ENCODE data around the gene SLC12A7.

Gene SLC12A7

DNA sequence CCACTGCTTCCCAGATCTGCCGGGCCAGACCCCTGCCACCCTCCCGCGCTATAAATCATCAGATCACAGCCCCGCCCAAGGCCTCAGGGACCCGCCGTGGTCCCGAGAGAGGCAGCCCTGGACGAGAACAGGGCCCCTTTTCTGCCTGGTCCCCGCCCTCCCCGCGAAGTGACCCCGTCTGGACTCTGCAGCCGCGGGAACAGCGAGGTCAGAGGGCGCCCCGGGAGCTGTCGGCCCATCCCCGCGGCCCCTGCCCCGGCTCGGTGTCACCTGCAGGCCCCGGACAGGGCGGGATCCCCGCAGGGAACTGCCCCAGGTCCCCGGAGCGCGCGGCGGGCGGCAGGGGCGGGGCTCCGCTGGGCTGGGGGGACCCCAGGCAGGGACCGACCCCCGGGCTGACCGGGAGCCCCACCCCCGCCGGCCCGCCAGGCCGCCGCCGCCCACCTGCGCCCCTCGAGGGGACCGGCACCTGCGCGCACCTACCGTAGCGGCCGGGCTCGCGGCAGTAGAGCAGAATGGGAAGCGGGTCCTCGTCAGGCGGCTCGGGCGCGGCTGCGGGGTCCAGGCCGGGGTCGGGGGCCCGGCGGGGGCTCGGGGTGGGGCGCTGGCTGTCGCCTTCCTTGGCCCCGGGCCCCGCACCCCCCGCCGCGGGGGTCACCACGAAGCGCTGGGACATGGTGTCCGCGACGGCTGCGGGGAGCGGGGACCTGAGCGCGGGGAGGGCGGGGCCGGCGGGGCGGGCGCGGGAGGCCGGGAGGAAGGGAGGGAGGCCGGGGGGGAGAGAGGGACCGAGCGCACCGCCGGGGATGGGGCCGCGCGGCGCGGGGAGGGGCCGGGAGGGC is 43.5 kb upstream of the SLC12A7 start:
- peaks cover 37 to 42% of the 10 kb centered on the region in 2 donors for H3K27me3 ChIP-seq (ENCODE audit: control insufficient read depth in 1 of 2, insufficient read depth in 2 of 2, low read length in 2 of 2)
- H3K4me3 ChIP-seq (ENCODE audit: low read depth in 1 of 2, low read length in 2 of 2) = no peak overlapping the region
- peaks cover 2 to 10% of the 10 kb centered on the region in 2 donors for H3K9me3 ChIP-seq (ENCODE audit: control insufficient read depth in 1 of 2, low read length in 2 of 2)

DNA sequence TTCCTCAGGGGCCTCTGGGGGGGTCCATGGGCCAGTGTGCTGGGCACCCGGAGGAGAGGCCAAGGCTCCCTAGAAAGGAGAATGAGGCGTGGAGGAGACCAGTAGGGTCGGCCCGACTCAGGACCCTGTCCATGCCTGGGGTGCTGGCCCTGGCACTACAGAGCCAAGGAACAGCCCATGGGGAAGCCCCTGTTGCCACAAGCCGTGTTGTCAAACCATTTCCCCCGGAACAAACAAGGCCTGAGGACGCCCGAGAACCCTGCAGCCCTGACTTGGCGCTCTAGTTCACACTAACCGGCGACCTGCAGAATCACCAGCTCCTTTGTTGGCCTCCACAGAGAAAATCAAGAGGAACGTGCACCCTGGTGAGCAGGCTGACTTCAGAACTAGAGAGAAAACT is 41.6 kb upstream of the SLC12A7 start:
- peaks cover 0 to 4% of the 10 kb centered on the region in 2 donors for H3K4me1 ChIP-seq (ENCODE audit: control insufficient read depth in 1 of 2, insufficient read depth in 2 of 2, low read length in 2 of 2)
- no peaks in the 10 kb centered on the region for H3K36me3 ChIP-seq (ENCODE audit: control insufficient read depth in 1 of 2, insufficient read depth in 2 of 2, low read length in 2 of 2)
- peaks cover 37 to 42% of the 10 kb centered on the region in 2 donors for H3K27me3 ChIP-seq (ENCODE audit: control insufficient read depth in 1 of 2, insufficient read depth in 2 of 2, low read length in 2 of 2)
- H3K4me3 ChIP-seq (ENCODE audit: low read depth in 1 of 2, low read length in 2 of 2) = no peak overlapping the region
- peaks cover 2 to 10% of the 10 kb centered on the region in 2 donors for H3K9me3 ChIP-seq (ENCODE audit: control insufficient read depth in 1 of 2, low read length in 2 of 2)
- H3K27ac ChIP-seq (ENCODE audit: low read depth, low read length) = no peak overlapping the region
- H3K9ac ChIP-seq (ENCODE audit: low read depth in 1 of 2, low read length in 2 of 2) = no peak overlapping the region

More for the DNA sequence above, 43.5 kb upstream of the SLC12A7 start:
- peaks cover 0 to 4% of the 10 kb centered on the region in 2 donors for H3K4me1 ChIP-seq (ENCODE audit: control insufficient read depth in 1 of 2, insufficient read depth in 2 of 2, low read length in 2 of 2)
- no peak overlapping the region for H3K9ac ChIP-seq (ENCODE audit: low read depth in 1 of 2, low read length in 2 of 2)
- no peak overlapping the region for H3K27ac ChIP-seq (ENCODE audit: low read depth, low read length)
- H3K36me3 ChIP-seq (ENCODE audit: control insufficient read depth in 1 of 2, insufficient read depth in 2 of 2, low read length in 2 of 2) = no peaks in the 10 kb centered on the region

DNA sequence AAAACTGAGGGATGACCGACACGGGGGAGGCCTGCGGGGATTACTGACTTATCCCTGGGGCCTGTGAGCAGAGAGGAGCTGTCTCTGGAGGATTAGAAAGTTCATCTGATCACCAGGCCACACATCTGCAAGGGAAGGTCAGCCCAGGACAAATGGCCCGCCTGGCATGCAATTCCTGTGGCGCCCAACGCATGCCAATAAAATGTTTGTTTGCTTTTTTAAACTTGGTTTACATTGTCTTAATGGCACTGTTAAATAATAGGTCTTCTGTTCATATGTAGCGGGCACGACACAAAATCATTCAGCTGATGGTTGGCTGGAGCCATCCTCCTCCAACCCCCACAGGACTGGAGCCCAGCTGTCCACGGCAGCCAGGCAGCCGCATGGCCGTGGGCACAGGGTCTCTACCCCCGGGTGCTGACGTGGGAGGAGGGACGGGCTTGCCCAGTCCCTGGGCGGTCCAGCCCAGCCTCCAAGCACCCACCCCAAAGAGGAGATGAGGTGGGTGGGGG is 41.0 kb upstream of the SLC12A7 start:
- peaks cover 2 to 10% of the 10 kb centered on the region in 2 donors for H3K9me3 ChIP-seq (ENCODE audit: control insufficient read depth in 1 of 2, low read length in 2 of 2)
- H3K27ac ChIP-seq (ENCODE audit: low read depth, low read length) = no peak overlapping the region

DNA sequence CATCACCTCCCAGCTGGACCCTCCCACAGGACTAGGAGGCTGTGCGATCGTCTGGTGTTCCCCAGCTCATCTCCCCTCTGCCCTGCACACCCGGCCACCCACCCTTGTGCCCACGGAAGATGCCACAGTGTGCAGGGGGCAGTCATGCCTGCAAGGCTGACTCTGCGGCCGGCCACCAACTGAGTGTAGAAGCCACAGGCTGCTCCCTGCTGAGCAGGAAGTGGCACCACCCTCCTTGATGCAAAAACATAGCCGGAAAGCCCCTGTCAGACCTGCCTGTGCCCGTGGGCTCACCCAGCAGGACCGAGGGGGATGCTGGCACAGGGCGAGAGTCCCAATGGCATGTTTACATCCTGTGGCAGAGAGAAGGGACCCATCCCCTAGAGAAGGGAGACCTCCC is 40.3 kb upstream of the SLC12A7 start:
- Histone ChIP-seq H3K4me3 (ENCODE audit: low read depth in 1 of 2, low read length in 2 of 2) (no peak overlapping the region), H3K27me3 (ENCODE audit: control insufficient read depth in 1 of 2, insufficient read depth in 2 of 2, low read length in 2 of 2) (peaks cover 37% of the 10 kb centered on the region in 2 donors), H3K27ac (ENCODE audit: low read depth, low read length) (no peak overlapping the region), H3K9me3 (ENCODE audit: control insufficient read depth in 1 of 2, low read length in 2 of 2) (peaks cover 2 to 9% of the 10 kb centered on the region in 2 donors), H3K4me1 (ENCODE audit: control insufficient read depth in 1 of 2, insufficient read depth in 2 of 2, low read length in 2 of 2) (peaks cover 0 to 4% of the 10 kb centered on the region in 2 donors), H3K9ac (ENCODE audit: low read depth in 1 of 2, low read length in 2 of 2) (no peak overlapping the region), H3K36me3 (ENCODE audit: control insufficient read depth in 1 of 2, insufficient read depth in 2 of 2, low read length in 2 of 2) (no peaks in the 10 kb centered on the region)

More for the DNA sequence above, 41.0 kb upstream of the SLC12A7 start:
- H3K9ac ChIP-seq (ENCODE audit: low read depth in 1 of 2, low read length in 2 of 2) = no peak overlapping the region
- peaks cover 37 to 42% of the 10 kb centered on the region in 2 donors for H3K27me3 ChIP-seq (ENCODE audit: control insufficient read depth in 1 of 2, insufficient read depth in 2 of 2, low read length in 2 of 2)
- peaks cover 0 to 4% of the 10 kb centered on the region in 2 donors for H3K4me1 ChIP-seq (ENCODE audit: control insufficient read depth in 1 of 2, insufficient read depth in 2 of 2, low read length in 2 of 2)
- H3K4me3 ChIP-seq (ENCODE audit: low read depth in 1 of 2, low read length in 2 of 2) = no peak overlapping the region
- H3K36me3 ChIP-seq (ENCODE audit: control insufficient read depth in 1 of 2, insufficient read depth in 2 of 2, low read length in 2 of 2) = no peaks in the 10 kb centered on the region

DNA sequence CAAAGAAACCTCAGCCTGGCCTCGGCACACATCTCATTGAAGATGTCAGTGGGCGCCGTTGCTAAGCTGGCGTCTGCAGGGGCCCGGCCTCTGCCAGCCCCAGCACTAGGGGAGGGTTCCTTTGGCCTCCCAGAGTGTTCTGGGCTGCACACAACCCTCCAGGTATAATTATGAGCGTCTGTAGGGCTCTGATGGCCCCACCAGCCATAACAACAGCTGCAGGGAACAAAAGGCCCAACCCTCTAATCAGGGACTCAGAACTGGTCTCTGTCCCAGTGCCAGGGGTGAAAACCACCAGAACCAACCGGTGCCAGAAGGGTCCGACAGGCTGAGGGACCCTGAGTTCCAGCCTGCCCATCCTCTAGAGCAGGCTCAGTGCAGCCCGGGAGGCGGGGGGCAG is 39.5 kb upstream of the SLC12A7 start:
- H3K27me3 ChIP-seq (ENCODE audit: control insufficient read depth in 1 of 2, insufficient read depth in 2 of 2, low read length in 2 of 2) = peaks cover 29% of the 10 kb centered on the region in 2 donors
- peaks cover 0 to under 1% of the 10 kb centered on the region in 2 donors for H3K9me3 ChIP-seq (ENCODE audit: control insufficient read depth in 1 of 2, low read length in 2 of 2)
- H3K36me3 ChIP-seq (ENCODE audit: control insufficient read depth in 1 of 2, insufficient read depth in 2 of 2, low read length in 2 of 2) = no peaks in the 10 kb centered on the region
- H3K4me3 ChIP-seq (ENCODE audit: low read depth in 1 of 2, low read length in 2 of 2) = no peak overlapping the region
- no peak overlapping the region for H3K27ac ChIP-seq (ENCODE audit: low read depth, low read length)
- H3K9ac ChIP-seq (ENCODE audit: low read depth in 1 of 2, low read length in 2 of 2) = no peak overlapping the region
- peaks cover 0 to 4% of the 10 kb centered on the region in 2 donors for H3K4me1 ChIP-seq (ENCODE audit: control insufficient read depth in 1 of 2, insufficient read depth in 2 of 2, low read length in 2 of 2)

DNA sequence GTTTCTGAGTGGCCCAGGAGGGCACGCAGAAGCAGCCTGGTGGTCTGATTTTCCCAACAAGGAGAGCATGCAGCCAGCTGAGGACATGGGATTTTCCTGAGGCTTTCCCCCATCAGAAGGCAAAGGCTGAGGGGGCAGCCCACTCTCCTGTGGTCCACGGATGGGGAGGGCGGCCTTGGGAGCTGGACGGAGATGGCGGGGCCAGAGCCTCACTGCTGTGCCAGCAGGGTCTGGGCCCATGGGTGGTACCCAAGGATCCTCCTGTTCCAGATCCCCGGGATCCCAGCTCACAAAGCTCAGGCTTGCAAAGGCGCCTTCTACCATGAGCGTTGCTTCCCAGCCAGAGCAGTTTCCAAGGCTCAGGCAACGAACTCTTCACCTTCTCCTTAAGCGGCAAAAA is 39.0 kb upstream of the SLC12A7 start:
- H3K36me3 ChIP-seq (ENCODE audit: control insufficient read depth in 1 of 2, insufficient read depth in 2 of 2, low read length in 2 of 2) = no peaks in the 10 kb centered on the region
- peaks cover 25% of the 10 kb centered on the region in 2 donors for H3K27me3 ChIP-seq (ENCODE audit: control insufficient read depth in 1 of 2, insufficient read depth in 2 of 2, low read length in 2 of 2)

DNA sequence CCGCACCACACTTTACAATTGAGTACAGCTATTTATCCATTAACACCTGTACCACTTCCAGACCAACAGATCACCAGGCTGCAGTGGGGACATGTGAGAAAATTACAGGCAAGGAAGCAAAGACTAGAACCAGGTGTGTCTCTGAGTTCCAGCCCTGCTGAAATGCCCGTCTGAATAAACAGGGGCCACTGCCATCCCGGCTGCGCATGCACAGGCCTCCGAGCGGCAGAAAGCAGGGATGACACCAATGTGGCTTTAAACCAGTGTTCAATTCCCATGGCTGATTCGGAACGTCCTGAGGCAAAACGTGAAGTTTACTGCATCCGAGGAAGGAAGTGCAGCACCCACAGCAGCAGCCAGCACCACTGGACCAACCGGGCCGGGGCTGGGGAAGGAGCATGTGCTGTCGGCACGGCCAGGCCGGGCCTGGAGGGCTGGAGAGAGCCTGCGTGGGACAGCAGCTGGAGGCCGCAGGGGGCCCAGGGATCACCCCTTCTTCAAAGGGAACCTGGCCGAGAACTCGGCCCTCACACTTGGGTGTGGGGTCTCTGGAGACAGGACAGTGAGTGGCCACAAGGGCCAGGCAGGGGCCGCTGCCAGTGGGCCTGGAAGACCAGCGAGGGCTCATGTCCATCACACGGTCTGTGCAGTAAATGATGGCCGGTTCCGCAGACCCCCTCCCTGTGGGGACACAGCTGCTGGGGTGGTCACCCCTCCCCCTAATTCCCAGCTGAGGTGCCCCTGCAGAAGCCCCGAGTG is 33.0 kb upstream of the SLC12A7 start:
- Histone ChIP-seq H3K36me3 (ENCODE audit: control insufficient read depth in 1 of 2, insufficient read depth in 2 of 2, low read length in 2 of 2) (no peaks in the 10 kb centered on the region), H3K27me3 (ENCODE audit: control insufficient read depth in 1 of 2, insufficient read depth in 2 of 2, low read length in 2 of 2) (no peaks in the 10 kb centered on the region), H3K4me1 (ENCODE audit: control insufficient read depth in 1 of 2, insufficient read depth in 2 of 2, low read length in 2 of 2) (peaks cover 0 to 8% of the 10 kb centered on the region in 2 donors), H3K4me3 (ENCODE audit: low read depth in 1 of 2, low read length in 2 of 2) (no peak overlapping the region), H3K9me3 (ENCODE audit: control insufficient read depth in 1 of 2, low read length in 2 of 2) (no peaks in the 10 kb centered on the region), H3K27ac (ENCODE audit: low read depth, low read length) (no peak overlapping the region), H3K9ac (ENCODE audit: low read depth in 1 of 2, low read length in 2 of 2) (no peak overlapping the region)

More for the DNA sequence above, 39.0 kb upstream of the SLC12A7 start:
- no peak overlapping the region for H3K4me3 ChIP-seq (ENCODE audit: low read depth in 1 of 2, low read length in 2 of 2)
- H3K9ac ChIP-seq (ENCODE audit: low read depth in 1 of 2, low read length in 2 of 2) = no peak overlapping the region
- no peak overlapping the region for H3K27ac ChIP-seq (ENCODE audit: low read depth, low read length)
- H3K4me1 ChIP-seq (ENCODE audit: control insufficient read depth in 1 of 2, insufficient read depth in 2 of 2, low read length in 2 of 2) = peaks cover 0 to 4% of the 10 kb centered on the region in 2 donors
- H3K9me3 ChIP-seq (ENCODE audit: control insufficient read depth in 1 of 2, low read length in 2 of 2) = no peaks in the 10 kb centered on the region

DNA sequence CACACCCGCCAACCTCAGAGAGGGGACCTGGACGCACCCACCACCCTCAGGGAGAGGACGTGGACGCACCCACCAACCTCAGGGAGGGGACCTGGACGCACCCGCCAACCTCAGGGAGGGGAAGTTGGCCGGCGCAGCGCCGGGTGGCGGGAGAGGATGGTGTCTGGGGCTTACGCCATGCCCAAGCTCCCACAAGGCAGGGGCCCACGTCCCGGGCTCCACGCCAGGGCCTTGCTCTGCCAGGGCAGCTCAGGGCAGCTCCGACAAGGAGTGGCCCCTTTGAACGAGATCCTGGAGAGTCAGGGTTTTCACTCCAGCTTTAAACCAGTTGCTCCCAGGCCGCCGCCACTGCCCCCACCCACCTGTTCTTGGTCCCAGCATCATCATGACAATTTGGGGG is 32.2 kb upstream of the SLC12A7 start:
- no peaks in the 10 kb centered on the region for H3K36me3 ChIP-seq (ENCODE audit: control insufficient read depth in 1 of 2, insufficient read depth in 2 of 2, low read length in 2 of 2)
- no peaks in the 10 kb centered on the region for H3K9me3 ChIP-seq (ENCODE audit: control insufficient read depth in 1 of 2, low read length in 2 of 2)
- H3K9ac ChIP-seq (ENCODE audit: low read depth in 1 of 2, low read length in 2 of 2) = no peak overlapping the region
- no peak overlapping the region for H3K27ac ChIP-seq (ENCODE audit: low read depth, low read length)
- H3K4me3 ChIP-seq (ENCODE audit: low read depth in 1 of 2, low read length in 2 of 2) = no peak overlapping the region
- no peaks in the 10 kb centered on the region for H3K27me3 ChIP-seq (ENCODE audit: control insufficient read depth in 1 of 2, insufficient read depth in 2 of 2, low read length in 2 of 2)
- peaks cover 0 to 11% of the 10 kb centered on the region in 2 donors for H3K4me1 ChIP-seq (ENCODE audit: control insufficient read depth in 1 of 2, insufficient read depth in 2 of 2, low read length in 2 of 2)

DNA sequence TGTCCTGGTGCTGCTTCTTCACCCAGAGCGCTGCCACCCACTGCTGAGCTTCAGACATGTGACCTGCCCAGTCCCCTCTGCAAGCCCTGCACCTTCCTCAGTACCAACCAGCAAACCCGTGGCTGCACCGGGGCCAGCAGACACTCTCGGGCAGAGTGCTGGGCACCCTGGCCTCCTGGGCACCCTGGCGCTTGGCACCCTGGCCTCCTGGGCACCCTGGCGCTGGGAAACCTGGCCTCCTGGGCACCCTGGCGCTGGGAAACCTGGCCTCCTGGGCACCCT is 31.7 kb upstream of the SLC12A7 start:
- Histone ChIP-seq H3K27ac (ENCODE audit: low read depth, low read length) (no peak overlapping the region), H3K4me1 (ENCODE audit: control insufficient read depth in 1 of 2, insufficient read depth in 2 of 2, low read length in 2 of 2) (peaks cover 0 to 11% of the 10 kb centered on the region in 2 donors), H3K4me3 (ENCODE audit: low read depth in 1 of 2, low read length in 2 of 2) (no peak overlapping the region), H3K36me3 (ENCODE audit: control insufficient read depth in 1 of 2, insufficient read depth in 2 of 2, low read length in 2 of 2) (no peaks in the 10 kb centered on the region), H3K27me3 (ENCODE audit: control insufficient read depth in 1 of 2, insufficient read depth in 2 of 2, low read length in 2 of 2) (no peaks in the 10 kb centered on the region), H3K9me3 (ENCODE audit: control insufficient read depth in 1 of 2, low read length in 2 of 2) (no peaks in the 10 kb centered on the region), H3K9ac (ENCODE audit: low read depth in 1 of 2, low read length in 2 of 2) (no peak overlapping the region)
